BJ (cell line): ENCODE results near the gene ARHGEF17. TPM values are rescaled to one million over a fixed set of nuclear protein-coding genes. Genes with fewer than 3 reads are reported as not detected.

Source experiments
- CTCF ChIA-PET: fragments of 350-600 bp; formaldehyde crosslinking; extraction: SDS; loops from one replicate; lab custom pipeline; 2021; ENCODE audit warnings: antibody characterized with exemption, inconsistent platforms; lab: Yijun Ruan, JAX
- POLR2A ChIA-PET: fragments of 300-600 bp; sonication (Branson Sonifier 250); formaldehyde crosslinking; extraction: SDS; loops from one replicate; lab custom pipeline; 2021; ENCODE audit warnings: antibody characterized with exemption; lab: Charles Lee
- DNase-seq: peaks from one replicate; pipeline ENCODE4 v3.0.0-alpha.2; 2011; ENCODE audit warnings: low read depth
- H3K27me3 ChIP-seq: 2 replicates; pipeline ENCODE4 v1.6.0; 2011; ENCODE audit warnings: low read length; ENCODE audit not compliant: control insufficient read depth, insufficient read depth
- H3K36me3 ChIP-seq: 2 replicates; pipeline ENCODE4 v1.5.1; 2011; ENCODE audit warnings: low read length; ENCODE audit not compliant: control insufficient read depth, insufficient read depth
- H3K4me3 ChIP-seq: 2 replicates; pipeline ENCODE4 v1.5.1; 2011; ENCODE audit warnings: low read depth, mild to moderate bottlenecking, control low read depth, low read length
- polyA minus RNA-seq: library from RNA; depleted of rRNA, polyadenylated mRNA; stranded (reverse); fragments of >200 nt; gene quantifications from 2 replicates; pipeline ENCODE4 v1.2.3, GENCODE V29; 2011; rRNA and poly(A)+ RNA removed
- polyA plus RNA-seq: library from polyadenylated mRNA; depleted of rRNA; stranded (reverse); fragments of >200 nt; gene quantifications from 2 replicates; pipeline ENCODE4 v1.2.3, GENCODE V29; 2011; rRNA removed
- TF ChIP-seq, protein P1 (sequence below): IDR thresholded peaks from 2 replicates; pipeline ENCODE4 v1.5.1; 2011; ENCODE audit warnings: low read depth, mild to moderate bottlenecking, control low read depth, inconsistent platforms, low read length, moderate library complexity; ENCODE audit not compliant: insufficient read depth

The ARHGEF17 gene, protein sequence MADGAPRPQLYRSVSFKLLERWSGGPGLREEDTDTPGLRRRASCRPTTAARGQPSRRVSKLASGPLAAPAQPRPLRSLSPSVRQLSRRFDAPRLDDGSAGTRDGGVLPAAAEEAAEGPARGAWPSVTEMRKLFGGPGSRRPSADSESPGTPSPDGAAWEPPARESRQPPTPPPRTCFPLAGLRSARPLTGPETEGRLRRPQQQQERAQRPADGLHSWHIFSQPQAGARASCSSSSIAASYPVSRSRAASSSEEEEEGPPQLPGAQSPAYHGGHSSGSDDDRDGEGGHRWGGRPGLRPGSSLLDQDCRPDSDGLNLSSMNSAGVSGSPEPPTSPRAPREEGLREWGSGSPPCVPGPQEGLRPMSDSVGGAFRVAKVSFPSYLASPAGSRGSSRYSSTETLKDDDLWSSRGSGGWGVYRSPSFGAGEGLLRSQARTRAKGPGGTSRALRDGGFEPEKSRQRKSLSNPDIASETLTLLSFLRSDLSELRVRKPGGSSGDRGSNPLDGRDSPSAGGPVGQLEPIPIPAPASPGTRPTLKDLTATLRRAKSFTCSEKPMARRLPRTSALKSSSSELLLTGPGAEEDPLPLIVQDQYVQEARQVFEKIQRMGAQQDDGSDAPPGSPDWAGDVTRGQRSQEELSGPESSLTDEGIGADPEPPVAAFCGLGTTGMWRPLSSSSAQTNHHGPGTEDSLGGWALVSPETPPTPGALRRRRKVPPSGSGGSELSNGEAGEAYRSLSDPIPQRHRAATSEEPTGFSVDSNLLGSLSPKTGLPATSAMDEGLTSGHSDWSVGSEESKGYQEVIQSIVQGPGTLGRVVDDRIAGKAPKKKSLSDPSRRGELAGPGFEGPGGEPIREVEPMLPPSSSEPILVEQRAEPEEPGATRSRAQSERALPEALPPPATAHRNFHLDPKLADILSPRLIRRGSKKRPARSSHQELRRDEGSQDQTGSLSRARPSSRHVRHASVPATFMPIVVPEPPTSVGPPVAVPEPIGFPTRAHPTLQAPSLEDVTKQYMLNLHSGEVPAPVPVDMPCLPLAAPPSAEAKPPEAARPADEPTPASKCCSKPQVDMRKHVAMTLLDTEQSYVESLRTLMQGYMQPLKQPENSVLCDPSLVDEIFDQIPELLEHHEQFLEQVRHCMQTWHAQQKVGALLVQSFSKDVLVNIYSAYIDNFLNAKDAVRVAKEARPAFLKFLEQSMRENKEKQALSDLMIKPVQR (N-terminal part only)
- 50.3 and 85.7 TPM in 2 replicates for polyA plus RNA-seq
- polyA minus RNA-seq = 92.9 and 102 TPM in 2 replicates

DNA sequence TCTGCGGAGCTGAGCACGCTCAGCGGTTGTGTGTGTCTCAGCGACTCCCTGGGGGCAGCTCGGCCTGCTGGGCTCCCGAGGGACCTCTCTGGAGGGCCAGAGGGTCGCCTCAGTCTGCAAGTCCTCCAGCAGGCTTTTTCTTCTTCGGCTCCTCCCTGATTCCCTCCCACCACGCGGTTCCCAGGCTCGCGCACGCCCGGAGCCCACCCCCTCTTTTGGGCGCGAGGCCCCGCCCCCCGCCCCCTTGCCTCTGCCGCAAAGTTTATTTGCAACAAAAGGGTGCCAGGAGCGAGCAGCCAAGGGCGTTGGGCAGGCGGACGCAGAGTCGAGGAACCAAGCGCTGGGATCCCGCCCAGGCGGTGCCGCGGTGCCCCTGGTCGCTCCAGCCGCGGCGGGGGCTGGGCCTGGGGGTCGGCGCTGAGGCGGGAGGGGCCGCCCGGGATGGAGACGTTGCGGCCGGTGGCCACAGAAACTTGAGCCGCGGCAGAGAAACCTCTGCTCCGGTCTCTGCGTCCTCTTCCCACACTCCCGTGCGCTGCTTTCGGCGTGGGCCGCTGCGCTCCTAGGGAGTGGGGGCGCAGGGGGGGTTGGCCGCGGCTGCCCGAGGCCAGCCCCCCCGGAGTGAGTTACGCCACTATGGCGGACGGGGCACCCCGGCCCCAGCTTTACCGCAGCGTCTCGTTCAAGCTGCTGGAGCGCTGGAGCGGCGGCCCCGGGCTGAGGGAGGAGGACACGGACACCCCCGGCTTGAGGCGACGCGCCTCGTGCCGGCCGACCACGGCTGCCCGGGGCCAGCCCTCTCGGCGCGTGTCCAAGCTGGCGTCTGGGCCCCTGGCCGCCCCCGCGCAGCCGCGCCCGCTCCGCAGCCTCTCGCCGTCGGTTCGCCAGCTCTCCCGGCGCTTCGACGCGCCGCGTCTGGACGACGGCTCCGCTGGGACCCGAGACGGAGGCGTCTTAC is at the start of gene ARHGEF17:
ARHGEF17 (plus strand) TSS at position 274 of the 958 bp plus-strand sequence; CDS start at position 637, 363 bp downstream.
- Histone ChIP-seq H3K36me3 (peaks cover 12% of the 10 kb centered on the region), H3K27me3 (no peaks in the 10 kb centered on the region), H3K4me3 (peak within 1 kb of the TSS; percentile 80)
- ChIA-PET POLR2A (interaction anchor here (0.6 to 1.8 kb wide), 6 partner anchors 15 to 636 kb away, joined by 4 to 19 read pairs (median 12); no protein-coding TSS in a partner anchor), CTCF (interaction anchor here (0.7 to 11.3 kb wide), 29 partner anchors 9 to 353 kb away, joined by 3 to 259 read pairs (median 6); partner anchors contain the start of gene RELT)
- DNase-seq = no peak
- TF ChIP-seq, protein P1, sequence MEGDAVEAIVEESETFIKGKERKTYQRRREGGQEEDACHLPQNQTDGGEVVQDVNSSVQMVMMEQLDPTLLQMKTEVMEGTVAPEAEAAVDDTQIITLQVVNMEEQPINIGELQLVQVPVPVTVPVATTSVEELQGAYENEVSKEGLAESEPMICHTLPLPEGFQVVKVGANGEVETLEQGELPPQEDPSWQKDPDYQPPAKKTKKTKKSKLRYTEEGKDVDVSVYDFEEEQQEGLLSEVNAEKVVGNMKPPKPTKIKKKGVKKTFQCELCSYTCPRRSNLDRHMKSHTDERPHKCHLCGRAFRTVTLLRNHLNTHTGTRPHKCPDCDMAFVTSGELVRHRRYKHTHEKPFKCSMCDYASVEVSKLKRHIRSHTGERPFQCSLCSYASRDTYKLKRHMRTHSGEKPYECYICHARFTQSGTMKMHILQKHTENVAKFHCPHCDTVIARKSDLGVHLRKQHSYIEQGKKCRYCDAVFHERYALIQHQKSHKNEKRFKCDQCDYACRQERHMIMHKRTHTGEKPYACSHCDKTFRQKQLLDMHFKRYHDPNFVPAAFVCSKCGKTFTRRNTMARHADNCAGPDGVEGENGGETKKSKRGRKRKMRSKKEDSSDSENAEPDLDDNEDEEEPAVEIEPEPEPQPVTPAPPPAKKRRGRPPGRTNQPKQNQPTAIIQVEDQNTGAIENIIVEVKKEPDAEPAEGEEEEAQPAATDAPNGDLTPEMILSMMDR = no peak

DNA sequence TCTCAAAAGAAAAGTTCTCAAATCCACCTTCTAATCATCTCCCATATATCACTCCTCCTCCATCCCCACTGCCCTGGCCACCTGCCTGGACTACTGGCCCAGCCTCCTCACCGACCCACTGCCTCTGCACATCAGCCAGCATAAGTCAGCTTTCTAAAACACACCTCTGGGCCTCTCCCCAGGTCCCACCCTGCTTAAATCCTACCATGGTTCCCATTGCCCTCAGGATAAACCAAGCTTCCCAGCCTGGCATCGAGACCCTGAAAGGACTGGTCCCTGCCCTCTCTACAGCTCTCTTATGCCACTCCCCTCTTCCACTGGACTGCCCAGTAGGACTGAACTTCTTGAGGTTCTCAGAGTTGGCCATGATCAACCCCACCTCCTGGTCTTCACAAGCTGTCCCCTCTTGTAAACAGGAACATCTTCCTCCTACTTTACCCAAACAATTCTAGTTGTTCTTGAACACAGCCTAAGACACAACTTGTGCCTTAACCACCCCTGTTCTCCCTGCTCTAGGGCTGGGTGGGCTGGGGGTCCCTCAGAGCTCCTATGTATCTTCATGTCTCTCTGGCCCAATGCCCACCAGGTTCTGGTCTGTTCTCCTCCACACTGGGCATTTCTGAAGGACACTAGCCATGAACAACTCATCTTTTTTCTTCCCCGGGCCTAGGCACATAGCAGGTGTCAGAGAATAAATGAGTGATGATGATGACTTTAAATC is 48.5 kb upstream of the ARHGEF17 start:
- no peak overlapping the region for H3K4me3 ChIP-seq
- H3K27me3 ChIP-seq = no peaks in the 10 kb centered on the region
- CTCF ChIA-PET = interaction anchor here (1.3 to 2.5 kb wide), 3 partner anchors 23 to 73 kb away, joined by 3 to 10 read pairs (median 6); no protein-coding TSS in a partner anchor
- POLR2A ChIA-PET = no interaction called here
- H3K36me3 ChIP-seq = no peaks in the 10 kb centered on the region
- TF ChIP-seq, protein P1 = no peak
- no peak for DNase-seq

DNA sequence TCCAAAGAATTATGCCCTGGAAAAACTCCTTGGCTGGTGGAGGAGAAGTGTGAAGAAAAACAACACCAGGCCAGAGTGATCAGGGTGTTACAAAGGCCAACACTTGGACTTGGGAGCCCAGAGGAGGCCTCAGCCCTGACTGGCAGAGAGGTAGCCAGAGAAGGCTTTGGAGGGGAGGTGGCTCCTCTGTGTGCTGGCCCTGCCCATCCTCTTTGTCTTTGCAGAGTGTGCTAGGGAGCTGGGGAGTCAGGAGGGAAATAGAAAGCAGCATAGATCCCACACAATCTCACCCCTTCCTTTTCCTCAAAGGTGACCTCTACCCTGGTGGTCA is 48.0 kb upstream of the ARHGEF17 start:
- ChIA-PET POLR2A (no interaction called here), CTCF (interaction anchor here (1.3 kb wide), 1 partner anchor 24 kb away, joined by 3 read pairs; no protein-coding TSS in a partner anchor)
- H3K27me3 ChIP-seq = peaks cover 3% of the 10 kb centered on the region; the same call in 1 of the 2 replicates
- DNase-seq = no peak
- no peaks in the 10 kb centered on the region for H3K36me3 ChIP-seq
- no peak overlapping the region for H3K4me3 ChIP-seq
- TF ChIP-seq, protein P1 = no peak
